OCI-LY7 (cell line): Measurements from ENCODE around the gene EPHA5.

ENCODE experiments used
- EZH2phosphoT487 ChIP-seq: fragments of 200-600 bp; sonication (generic); IDR thresholded peaks from 2 replicates; pipeline ENCODE4 v1.6.1; 2018; ENCODE audit warnings: low read depth, borderline replicate concordance, mild to moderate bottlenecking, mixed run types, antibody characterized with exemption, low read length, moderate library complexity, mixed read lengths
- TF ChIP-seq, protein P1 (sequence below): fragments of 200-600 bp; sonication (generic); conservative IDR thresholded peaks from 2 replicates; pipeline ENCODE4 v1.5.1; 2014; ENCODE audit warnings: mild to moderate bottlenecking, antibody characterized with exemption, low read length, moderate library complexity, mixed read lengths

DNA sequence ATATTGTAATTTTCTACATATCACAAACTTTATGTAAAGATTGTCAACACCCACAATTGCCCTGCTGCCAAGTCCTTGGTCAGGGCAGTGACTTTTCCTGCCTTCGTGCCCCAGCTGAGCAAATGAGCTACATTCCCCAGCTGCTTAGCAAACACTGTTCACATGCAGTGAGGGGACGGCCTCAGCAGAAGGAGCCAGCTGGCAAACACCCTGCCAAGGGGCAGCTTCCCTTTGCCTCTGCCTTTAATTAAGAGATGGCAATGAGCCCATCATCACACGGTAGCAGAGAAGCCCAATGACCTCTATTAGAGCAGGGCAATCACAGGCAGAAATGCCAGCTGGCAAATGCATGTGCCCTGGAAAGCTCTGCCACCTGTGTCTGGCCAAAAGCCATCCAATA, 253.4 kb downstream of the EPHA5 start:
- TF ChIP-seq, protein P1, sequence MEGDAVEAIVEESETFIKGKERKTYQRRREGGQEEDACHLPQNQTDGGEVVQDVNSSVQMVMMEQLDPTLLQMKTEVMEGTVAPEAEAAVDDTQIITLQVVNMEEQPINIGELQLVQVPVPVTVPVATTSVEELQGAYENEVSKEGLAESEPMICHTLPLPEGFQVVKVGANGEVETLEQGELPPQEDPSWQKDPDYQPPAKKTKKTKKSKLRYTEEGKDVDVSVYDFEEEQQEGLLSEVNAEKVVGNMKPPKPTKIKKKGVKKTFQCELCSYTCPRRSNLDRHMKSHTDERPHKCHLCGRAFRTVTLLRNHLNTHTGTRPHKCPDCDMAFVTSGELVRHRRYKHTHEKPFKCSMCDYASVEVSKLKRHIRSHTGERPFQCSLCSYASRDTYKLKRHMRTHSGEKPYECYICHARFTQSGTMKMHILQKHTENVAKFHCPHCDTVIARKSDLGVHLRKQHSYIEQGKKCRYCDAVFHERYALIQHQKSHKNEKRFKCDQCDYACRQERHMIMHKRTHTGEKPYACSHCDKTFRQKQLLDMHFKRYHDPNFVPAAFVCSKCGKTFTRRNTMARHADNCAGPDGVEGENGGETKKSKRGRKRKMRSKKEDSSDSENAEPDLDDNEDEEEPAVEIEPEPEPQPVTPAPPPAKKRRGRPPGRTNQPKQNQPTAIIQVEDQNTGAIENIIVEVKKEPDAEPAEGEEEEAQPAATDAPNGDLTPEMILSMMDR = no peak
- no peak for TF ChIP-seq EZH2phosphoT487
